Panc1 (cell line): ENCODE data around the gene MND1.

Source experiments
- POLR2AphosphoS5 ChIP-seq: IDR thresholded peaks from 2 replicates; pipeline ENCODE4 v1.6.1; 2012; ENCODE audit warnings: mild to moderate bottlenecking, low read depth, low read length, moderate library complexity
- SIN3A ChIP-seq: IDR thresholded peaks from 2 replicates; pipeline ENCODE4 v1.6.1; 2012; ENCODE audit warnings: low read depth, mild to moderate bottlenecking, low read length, moderate library complexity, borderline replicate concordance; ENCODE audit not compliant: insufficient read depth
- TCF7L2 ChIP-seq: IDR thresholded peaks from 2 replicates; pipeline ENCODE4 v1.6.1; 2011; ENCODE audit warnings: mild to moderate bottlenecking, low read depth, low read length, inconsistent platforms
- TF ChIP-seq, protein P1 (sequence below): fragments of 450-650 bp; IDR thresholded peaks from 2 replicates; pipeline ENCODE4 v1.5.1; 2017; ENCODE audit warnings: mild to moderate bottlenecking
- TF ChIP-seq, protein P2 (sequence below), 2 experiments: IDR thresholded peaks; 2 replicates each; pipeline ENCODE4 v1.6.1; 2011 to 2012; ENCODE audit warnings: low read depth in 2 of 2, control low read depth in 1 of 2, low read length in 1 of 2, mild to moderate bottlenecking in 1 of 2, moderate library complexity in 1 of 2; ENCODE audit not compliant: insufficient read depth in 1 of 2

DNA sequence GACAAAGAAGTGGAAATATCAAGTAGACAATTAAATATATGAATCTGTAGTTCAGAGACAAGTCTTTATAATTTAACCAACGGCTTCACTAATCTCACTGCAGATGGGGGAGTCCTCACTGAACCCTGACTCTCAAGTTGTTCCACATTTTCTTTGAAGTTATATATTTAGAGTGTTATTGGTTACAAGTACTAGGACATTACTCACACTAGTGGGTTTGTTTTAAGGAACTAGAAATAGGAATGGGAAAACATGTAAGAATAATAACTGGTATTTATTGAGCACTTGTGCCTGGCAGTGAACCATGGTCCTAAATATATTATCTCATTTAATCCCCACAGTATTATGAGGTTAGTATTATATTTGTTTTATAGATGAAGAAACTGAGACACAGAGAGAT is 22.0 kb downstream of the MND1 start:
- TF ChIP-seq POLR2AphosphoS5 (no peak), TCF7L2 (no peak), SIN3A (no peak)
- TF ChIP-seq, protein P1, sequence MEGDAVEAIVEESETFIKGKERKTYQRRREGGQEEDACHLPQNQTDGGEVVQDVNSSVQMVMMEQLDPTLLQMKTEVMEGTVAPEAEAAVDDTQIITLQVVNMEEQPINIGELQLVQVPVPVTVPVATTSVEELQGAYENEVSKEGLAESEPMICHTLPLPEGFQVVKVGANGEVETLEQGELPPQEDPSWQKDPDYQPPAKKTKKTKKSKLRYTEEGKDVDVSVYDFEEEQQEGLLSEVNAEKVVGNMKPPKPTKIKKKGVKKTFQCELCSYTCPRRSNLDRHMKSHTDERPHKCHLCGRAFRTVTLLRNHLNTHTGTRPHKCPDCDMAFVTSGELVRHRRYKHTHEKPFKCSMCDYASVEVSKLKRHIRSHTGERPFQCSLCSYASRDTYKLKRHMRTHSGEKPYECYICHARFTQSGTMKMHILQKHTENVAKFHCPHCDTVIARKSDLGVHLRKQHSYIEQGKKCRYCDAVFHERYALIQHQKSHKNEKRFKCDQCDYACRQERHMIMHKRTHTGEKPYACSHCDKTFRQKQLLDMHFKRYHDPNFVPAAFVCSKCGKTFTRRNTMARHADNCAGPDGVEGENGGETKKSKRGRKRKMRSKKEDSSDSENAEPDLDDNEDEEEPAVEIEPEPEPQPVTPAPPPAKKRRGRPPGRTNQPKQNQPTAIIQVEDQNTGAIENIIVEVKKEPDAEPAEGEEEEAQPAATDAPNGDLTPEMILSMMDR, result no peak
- TF ChIP-seq, protein P2, sequence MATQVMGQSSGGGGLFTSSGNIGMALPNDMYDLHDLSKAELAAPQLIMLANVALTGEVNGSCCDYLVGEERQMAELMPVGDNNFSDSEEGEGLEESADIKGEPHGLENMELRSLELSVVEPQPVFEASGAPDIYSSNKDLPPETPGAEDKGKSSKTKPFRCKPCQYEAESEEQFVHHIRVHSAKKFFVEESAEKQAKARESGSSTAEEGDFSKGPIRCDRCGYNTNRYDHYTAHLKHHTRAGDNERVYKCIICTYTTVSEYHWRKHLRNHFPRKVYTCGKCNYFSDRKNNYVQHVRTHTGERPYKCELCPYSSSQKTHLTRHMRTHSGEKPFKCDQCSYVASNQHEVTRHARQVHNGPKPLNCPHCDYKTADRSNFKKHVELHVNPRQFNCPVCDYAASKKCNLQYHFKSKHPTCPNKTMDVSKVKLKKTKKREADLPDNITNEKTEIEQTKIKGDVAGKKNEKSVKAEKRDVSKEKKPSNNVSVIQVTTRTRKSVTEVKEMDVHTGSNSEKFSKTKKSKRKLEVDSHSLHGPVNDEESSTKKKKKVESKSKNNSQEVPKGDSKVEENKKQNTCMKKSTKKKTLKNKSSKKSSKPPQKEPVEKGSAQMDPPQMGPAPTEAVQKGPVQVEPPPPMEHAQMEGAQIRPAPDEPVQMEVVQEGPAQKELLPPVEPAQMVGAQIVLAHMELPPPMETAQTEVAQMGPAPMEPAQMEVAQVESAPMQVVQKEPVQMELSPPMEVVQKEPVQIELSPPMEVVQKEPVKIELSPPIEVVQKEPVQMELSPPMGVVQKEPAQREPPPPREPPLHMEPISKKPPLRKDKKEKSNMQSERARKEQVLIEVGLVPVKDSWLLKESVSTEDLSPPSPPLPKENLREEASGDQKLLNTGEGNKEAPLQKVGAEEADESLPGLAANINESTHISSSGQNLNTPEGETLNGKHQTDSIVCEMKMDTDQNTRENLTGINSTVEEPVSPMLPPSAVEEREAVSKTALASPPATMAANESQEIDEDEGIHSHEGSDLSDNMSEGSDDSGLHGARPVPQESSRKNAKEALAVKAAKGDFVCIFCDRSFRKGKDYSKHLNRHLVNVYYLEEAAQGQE (IDR thresholded peaks at IDR 0.05; ENCODE audit: insufficient read depth in 1 of 2, low read depth in 2 of 2, low read length in 1 of 2), result no peak
